Measurements from ENCODE around the gene TMEM63A.

TMEM63A gene

GRCh38 chr1:225882694-225883615, 775 bp upstream of the TMEM63A start:
- Histone ChIP-seq H3K79me2 (ENCODE audit: insufficient read depth, low read length) (no peaks in the 10 kb centered on the region), H3K27ac (ENCODE audit: low read depth, low read length) (no peak overlapping the region)

GRCh38 chr1:225881081-225881958, 860 bp downstream of the TMEM63A start:
- Histone ChIP-seq H3K9me2 (replicated peaks; ENCODE audit: insufficient read depth, low read length) (no peaks in the 10 kb centered on the region), H4K20me1 (ENCODE audit: low read depth, low read length) (no peaks in the 10 kb centered on the region), H3K79me2 (ENCODE audit: insufficient read depth, low read length) (no peaks in the 10 kb centered on the region), H3K4me3 (ENCODE audit: insufficient read depth, low read length, poor library complexity, severe bottlenecking) (peak overlapping the region; percentile 61), H3K4me2 (ENCODE audit: low read depth, low read length, poor library complexity, severe bottlenecking) (peak overlapping the region; percentile 77), H3K36me3 (ENCODE audit: low read length) (no peaks in the 10 kb centered on the region), H3K27me3 (ENCODE audit: low read length) (no peaks in the 10 kb centered on the region), H3K9me3 (ENCODE audit: insufficient read depth, low read length) (no peaks in the 10 kb centered on the region), H3F3A (ENCODE audit: insufficient read depth) (no peaks in the 10 kb centered on the region), H3K9ac (ENCODE audit: low read length) (peak overlapping the region; percentile 61), H2AFZ (ENCODE audit: low read depth, low read length, severe bottlenecking) (peak overlapping the region; percentile 97), H3K27ac (ENCODE audit: low read depth, low read length) (no peak overlapping the region)
- TF ChIP-seq, protein P1, sequence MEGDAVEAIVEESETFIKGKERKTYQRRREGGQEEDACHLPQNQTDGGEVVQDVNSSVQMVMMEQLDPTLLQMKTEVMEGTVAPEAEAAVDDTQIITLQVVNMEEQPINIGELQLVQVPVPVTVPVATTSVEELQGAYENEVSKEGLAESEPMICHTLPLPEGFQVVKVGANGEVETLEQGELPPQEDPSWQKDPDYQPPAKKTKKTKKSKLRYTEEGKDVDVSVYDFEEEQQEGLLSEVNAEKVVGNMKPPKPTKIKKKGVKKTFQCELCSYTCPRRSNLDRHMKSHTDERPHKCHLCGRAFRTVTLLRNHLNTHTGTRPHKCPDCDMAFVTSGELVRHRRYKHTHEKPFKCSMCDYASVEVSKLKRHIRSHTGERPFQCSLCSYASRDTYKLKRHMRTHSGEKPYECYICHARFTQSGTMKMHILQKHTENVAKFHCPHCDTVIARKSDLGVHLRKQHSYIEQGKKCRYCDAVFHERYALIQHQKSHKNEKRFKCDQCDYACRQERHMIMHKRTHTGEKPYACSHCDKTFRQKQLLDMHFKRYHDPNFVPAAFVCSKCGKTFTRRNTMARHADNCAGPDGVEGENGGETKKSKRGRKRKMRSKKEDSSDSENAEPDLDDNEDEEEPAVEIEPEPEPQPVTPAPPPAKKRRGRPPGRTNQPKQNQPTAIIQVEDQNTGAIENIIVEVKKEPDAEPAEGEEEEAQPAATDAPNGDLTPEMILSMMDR (IDR thresholded peaks at IDR 0.05; ENCODE audit: insufficient read depth, low read length, poor library complexity, severe bottlenecking): no peak
- no peak for TF ChIP-seq EZH2phosphoT487 (conservative IDR thresholded peaks at IDR 0.05; ENCODE audit: low read length)

More at GRCh38 chr1:225882694-225883615, 775 bp upstream of the TMEM63A start:
- Histone ChIP-seq H3K9me2 (replicated peaks; ENCODE audit: insufficient read depth, low read length) (no peaks in the 10 kb centered on the region), H3K9me3 (ENCODE audit: insufficient read depth, low read length) (no peaks in the 10 kb centered on the region), H4K20me1 (ENCODE audit: low read depth, low read length) (no peaks in the 10 kb centered on the region), H3F3A (ENCODE audit: insufficient read depth) (no peaks in the 10 kb centered on the region), H3K4me2 (ENCODE audit: low read depth, low read length, poor library complexity, severe bottlenecking) (peak overlapping the region; percentile 77), H3K36me3 (ENCODE audit: low read length) (no peaks in the 10 kb centered on the region), H2AFZ (ENCODE audit: low read depth, low read length, severe bottlenecking) (peak overlapping the region; percentile 97), H3K4me3 (ENCODE audit: insufficient read depth, low read length, poor library complexity, severe bottlenecking) (peak overlapping the region; percentile 61), H3K9ac (ENCODE audit: low read length) (peak overlapping the region; percentile 61), H3K27me3 (ENCODE audit: low read length) (no peaks in the 10 kb centered on the region)
- TF ChIP-seq, protein P1 (IDR thresholded peaks at IDR 0.05; ENCODE audit: insufficient read depth, low read length, poor library complexity, severe bottlenecking): no peak
- TF ChIP-seq EZH2phosphoT487 (conservative IDR thresholded peaks at IDR 0.05; ENCODE audit: low read length): no peak

- Histone ChIP-seq H3K9ac (ENCODE audit: low read length) (no peak overlapping the region), H2AFZ (ENCODE audit: low read depth, low read length, severe bottlenecking) (no peak overlapping the region), H3K4me3 (ENCODE audit: insufficient read depth, low read length, poor library complexity, severe bottlenecking) (no peak overlapping the region), H3K9me3 (ENCODE audit: insufficient read depth, low read length) (no peaks in the 10 kb centered on the region), H3K27ac (ENCODE audit: low read depth, low read length) (no peak overlapping the region), H3K27me3 (ENCODE audit: low read length) (no peaks in the 10 kb centered on the region), H3F3A (ENCODE audit: insufficient read depth) (no peaks in the 10 kb centered on the region), H3K36me3 (ENCODE audit: low read length) (no peaks in the 10 kb centered on the region), H3K79me2 (ENCODE audit: insufficient read depth, low read length) (no peaks in the 10 kb centered on the region), H3K4me2 (ENCODE audit: low read depth, low read length, poor library complexity, severe bottlenecking) (no peak overlapping the region), H3K9me2 (replicated peaks; ENCODE audit: insufficient read depth, low read length) (no peaks in the 10 kb centered on the region), H4K20me1 (ENCODE audit: low read depth, low read length) (no peaks in the 10 kb centered on the region)
- TF ChIP-seq, protein P1 (IDR thresholded peaks at IDR 0.05; ENCODE audit: insufficient read depth, low read length, poor library complexity, severe bottlenecking): no peak
- TF ChIP-seq EZH2phosphoT487 (conservative IDR thresholded peaks at IDR 0.05; ENCODE audit: low read length): no peak
Measured at GRCh38 chr1:225880636-225881035, 1.5 kb downstream of the TMEM63A start.

Measured in SU-DHL-6 (cell line).